ENCODE results near the gene LMF1. TPM values are rescaled to one million over a fixed set of nuclear protein-coding genes. Genes with fewer than 3 reads are reported as not detected.

Gene LMF1
- total and polyA plus RNA-seq, 2 of the 4 experiments (the other 2 are of a cell fraction): 7.7 to 13.1 TPM

- Histone ChIP-seq H3K56ac (ENCODE audit: extremely low read depth, insufficient read depth, low read length) (no peak overlapping the region), H2BK20ac (ENCODE audit: low read depth, low read length) (no peak overlapping the region), H3K4me1 (ENCODE audit: control insufficient read depth, insufficient read depth, low read length) (peaks cover 3% of the 10 kb centered on the region; the same call in 1 of the 2 replicates), H2AK9ac (replicated peaks; ENCODE audit: low read depth, low read length, poor library complexity) (no peak overlapping the region), H3K79me1 (ENCODE audit: low read depth in 1 of 2, low read length in 2 of 2) (no peaks in the 10 kb centered on the region), H3K9ac (ENCODE audit: low read depth, low read length) (no peak overlapping the region), H4K8ac (ENCODE audit: low read depth in 2 of 2, low read length in 2 of 2) (no peak overlapping the region), H2BK120ac (ENCODE audit: low read depth, low read length) (no peak overlapping the region), H3K36me3 (ENCODE audit: control insufficient read depth, insufficient read depth, low read length) (peaks cover 2% of the 10 kb centered on the region; the same call in 1 of the 2 replicates), H2AFZ (replicated peaks; ENCODE audit: low read length, poor library complexity) (no peak overlapping the region), H3K27ac (ENCODE audit: insufficient read depth, low read length) (no peak overlapping the region), H3K18ac (ENCODE audit: low read depth, low read length) (no peak overlapping the region), H4K91ac (ENCODE audit: insufficient read depth, low read depth, low read length) (no peak overlapping the region), H3K14ac (replicated peaks; ENCODE audit: low read depth, low read length) (no peak overlapping the region), H3K9me1 (ENCODE audit: insufficient read depth, low read length) (no peaks in the 10 kb centered on the region), H2BK5ac (ENCODE audit: low read depth, low read length, poor library complexity, severe bottlenecking) (no peak overlapping the region), H3K4me2 (ENCODE audit: low read depth, low read length) (no peak overlapping the region), H3K23ac (ENCODE audit: low read depth, low read length) (no peak overlapping the region), H2AK5ac (ENCODE audit: low read depth, low read length) (no peak overlapping the region), H3K27me3 (ENCODE audit: control insufficient read depth, insufficient read depth, low read length) (no peaks in the 10 kb centered on the region), H4K5ac (ENCODE audit: low read depth, low read length) (no peak overlapping the region), H3K4ac (ENCODE audit: low read depth, low read length) (no peak overlapping the region), H2BK15ac (ENCODE audit: low read depth, low read length) (no peak overlapping the region), H3K4me3 (ENCODE audit: insufficient read depth, low read depth, low read length) (no peak overlapping the region), H4K20me1 (ENCODE audit: insufficient read depth, low read length) (no peaks in the 10 kb centered on the region; the same call in 1 of the 2 replicates), H3K9me3 (ENCODE audit: control insufficient read depth, insufficient read depth, low read length) (no peaks in the 10 kb centered on the region)
- no peak for DNase-seq
- no peak for ATAC-seq (ENCODE audit: low read depth)
- ChIA-PET POLR2A (ENCODE audit: unreplicated experiment) (no interaction called here), CTCF (no interaction called here)
- TF ChIP-seq POLR2A (IDR thresholded peaks at IDR 0.05; ENCODE audit: low read depth, low read length): no peak
- TF ChIP-seq NFE2L2 (IDR thresholded peaks at IDR 0.05; ENCODE audit: low read depth, low read length): no peak
- no peak for TF ChIP-seq FOS (IDR thresholded peaks at IDR 0.05; ENCODE audit: low read depth, low read length)
- no peak for TF ChIP-seq CEBPB (IDR thresholded peaks at IDR 0.05; ENCODE audit: low read depth, low read length)
- no peak for TF ChIP-seq USF2 (IDR thresholded peaks at IDR 0.05; ENCODE audit: low read depth, low read length)
- no peak for TF ChIP-seq MAZ (IDR thresholded peaks at IDR 0.05; ENCODE audit: borderline replicate concordance, low read depth, low read length)
- no peak for TF ChIP-seq MXI1 (IDR thresholded peaks at IDR 0.05; ENCODE audit: borderline replicate concordance, low read depth, low read length)
- no peak for TF ChIP-seq RAD21 (IDR thresholded peaks at IDR 0.05; ENCODE audit: low read length)
- TF ChIP-seq SMC3 (IDR thresholded peaks at IDR 0.05; ENCODE audit: low read depth, low read length): no peak
- no TSS peak for BruUV-seq (replicated peaks)
- in situ Hi-C loops (cut with MboI; ENCODE audit: low sequenced_read_pairs) (no loop called here), dilution Hi-C loops (cut with HindIII; ENCODE audit: low sequenced_read_pairs, unreplicated experiment) (no loop called here), intact Hi-C loops (cut with micrococcal nuclease) (no loop called here)
- 93% methylated on average over 17 of the region's 19 CpGs; no CpG with 5 or more reads in 1 of the 2 experiments for whole genome bisulfite sequencing, 2 experiments (ENCODE audit: extremely low coverage in 2 of 2, insufficient read length in 1 of 2)
These were observed 78.8 kb downstream of the LMF1 start for GRCh38 chr16:892006-892405.
